H9 (cell line): ENCODE results near the gene MGAT5. TPM values are rescaled to one million over a fixed set of nuclear protein-coding genes. Genes with fewer than 3 reads are reported as not detected.

Experiments used
- DNase-seq: peaks from one replicate; pipeline ENCODE4 v3.0.0-alpha.2; 2017
- H2AFZ ChIP-seq: one replicate; pipeline ENCODE4 v1.6.1; 2013; ENCODE audit warnings: mild to moderate bottlenecking, low read length, control low read depth, moderate library complexity
- H2AK5ac ChIP-seq: 2 replicates; pipeline ENCODE4 v1.6.1; 2013; ENCODE audit warnings: low read length, control low read depth, mixed read lengths; ENCODE audit not compliant: insufficient read length
- H2BK120ac ChIP-seq: one replicate; pipeline ENCODE4 v1.6.1; 2013; ENCODE audit warnings: low read depth, mild to moderate bottlenecking, low read length, control low read depth, inconsistent platforms; ENCODE audit not compliant: poor library complexity, severe bottlenecking
- H2BK12ac ChIP-seq: 2 replicates; pipeline ENCODE4 v1.6.1; 2013; ENCODE audit warnings: low read length, control low read depth, mixed read lengths, low read depth; ENCODE audit not compliant: insufficient read length
- H2BK15ac ChIP-seq: 2 replicates; pipeline ENCODE4 v1.6.1; 2013; ENCODE audit warnings: low read depth, low read length, control low read depth
- H2BK20ac ChIP-seq: one replicate; pipeline ENCODE4 v1.6.1; 2013; ENCODE audit warnings: low read depth, mild to moderate bottlenecking, low read length, control low read depth, inconsistent platforms; ENCODE audit not compliant: poor library complexity, severe bottlenecking
- H2BK5ac ChIP-seq: 2 replicates; pipeline ENCODE4 v1.6.1; 2013; ENCODE audit warnings: low read length, control low read depth, mixed read lengths; ENCODE audit not compliant: insufficient read length
- H3K14ac ChIP-seq: 2 replicates; pipeline ENCODE4 v1.6.1; 2013; ENCODE audit warnings: low read length, control low read depth; ENCODE audit not compliant: insufficient read depth
- H3K18ac ChIP-seq: 2 replicates; pipeline ENCODE4 v1.6.1; 2013; ENCODE audit warnings: low read depth, mild to moderate bottlenecking, mixed read lengths, low read length, control low read depth; ENCODE audit not compliant: insufficient read length
- H3K23ac ChIP-seq: 2 replicates; pipeline ENCODE4 v1.6.1; 2013; ENCODE audit warnings: low read length, control low read depth, mixed read lengths, low read depth; ENCODE audit not compliant: insufficient read length
- H3K23me2 ChIP-seq: 2 replicates; pipeline ENCODE4 v1.6.1; 2013; ENCODE audit warnings: low read depth, mild to moderate bottlenecking, mixed read lengths, low read length, control low read depth; ENCODE audit not compliant: insufficient read length, poor library complexity, severe bottlenecking
- H3K27ac ChIP-seq: 2 replicates; pipeline ENCODE4 v1.5.1; 2013; ENCODE audit warnings: low read length, control low read depth, mixed read lengths, low read depth; ENCODE audit not compliant: insufficient read length
- H3K27me3 ChIP-seq: 2 replicates; pipeline ENCODE4 v1.6.1; 2013; ENCODE audit warnings: low read length, control low read depth, inconsistent platforms; ENCODE audit not compliant: insufficient read depth
- H3K4ac ChIP-seq: 2 replicates; pipeline ENCODE4 v1.6.1; 2013; ENCODE audit warnings: low read depth, mild to moderate bottlenecking, control low read depth, inconsistent platforms, low read length, moderate library complexity
- H3K4me1 ChIP-seq: 2 replicates; pipeline ENCODE4 v1.6.1; 2013; ENCODE audit warnings: low read length, control low read depth, inconsistent platforms; ENCODE audit not compliant: insufficient read depth
- H3K4me2 ChIP-seq: 2 replicates; pipeline ENCODE4 v1.6.1; 2013; ENCODE audit warnings: low read length, control low read depth, mixed read lengths; ENCODE audit not compliant: insufficient read length, insufficient read depth
- H3K56ac ChIP-seq: 2 replicates; pipeline ENCODE4 v1.6.1; 2013; ENCODE audit warnings: low read depth, mild to moderate bottlenecking, mixed read lengths, low read length, control low read depth; ENCODE audit not compliant: insufficient read length
- H3K79me1 ChIP-seq: 2 replicates; pipeline ENCODE4 v1.6.1; 2013; ENCODE audit warnings: low read depth, mild to moderate bottlenecking, moderate library complexity, low read length, control low read depth, inconsistent platforms; ENCODE audit not compliant: insufficient read depth, poor library complexity, severe bottlenecking
- H3K79me2 ChIP-seq: 2 replicates; pipeline ENCODE4 v1.6.1; 2013; ENCODE audit warnings: low read length, control low read depth, inconsistent platforms; ENCODE audit not compliant: insufficient read depth
- H3K9ac ChIP-seq: 2 replicates; pipeline ENCODE4 v1.6.1; 2013; ENCODE audit warnings: low read length, control low read depth, mixed read lengths; ENCODE audit not compliant: insufficient read length; ENCODE audit errors: extremely low read depth
- H3K9me3 ChIP-seq: one replicate; pipeline ENCODE4 v1.6.1; 2013; ENCODE audit warnings: low read depth, low read length, inconsistent platforms; ENCODE audit not compliant: control insufficient read depth
- H3T11ph ChIP-seq: one replicate; pipeline ENCODE4 v1.6.1; 2013; ENCODE audit warnings: mild to moderate bottlenecking, low read length, control low read depth, inconsistent platforms
- H4K20me1 ChIP-seq: one replicate; pipeline ENCODE4 v1.6.1; 2013; ENCODE audit not compliant: control insufficient read depth, insufficient read length, insufficient read depth
- H4K5ac ChIP-seq: 2 replicates; pipeline ENCODE4 v1.6.1; 2013; ENCODE audit warnings: low read depth, mild to moderate bottlenecking, mixed read lengths, low read length, control low read depth; ENCODE audit not compliant: insufficient read length
- H4K8ac ChIP-seq: replicated peaks from 2 replicates; pipeline ENCODE4 v1.6.1; 2013; ENCODE audit warnings: low read length, control low read depth, mixed read lengths, low read depth; ENCODE audit not compliant: insufficient read length
- H4K91ac ChIP-seq: 2 replicates; pipeline ENCODE4 v1.6.1; 2013; ENCODE audit warnings: low read depth, mild to moderate bottlenecking, moderate library complexity, mixed read lengths, low read length, control low read depth; ENCODE audit not compliant: insufficient read length
- H3K27ac Mint-ChIP-seq, 3 experiments: 2 replicates in 2 of 3; 3 replicates in 1 of 3; pipeline ENCODE4 v1.8.0; 2020 to 2021; ENCODE audit warnings: mixed read lengths in 3 of 3, mild to moderate bottlenecking in 1 of 3, moderate library complexity in 1 of 3
- H3K27me3 Mint-ChIP-seq: 2 replicates; pipeline ENCODE4 v1.8.0; 2021; ENCODE audit warnings: low read depth, mild to moderate bottlenecking, moderate library complexity, mixed read lengths
- H3K36me3 Mint-ChIP-seq, 3 experiments: 2 replicates in 2 of 3; 3 replicates in 1 of 3; pipeline ENCODE4 v1.8.0; 2020 to 2021; ENCODE audit warnings: low read depth in 3 of 3, mixed read lengths in 3 of 3; ENCODE audit not compliant: insufficient read depth in 1 of 3
- H3K4me1 Mint-ChIP-seq, 2 experiments: 2 replicates each; pipeline ENCODE4 v1.8.0; 2020; ENCODE audit warnings: mixed read lengths in 2 of 2
- H3K4me3 Mint-ChIP-seq, 2 experiments: 2 replicates in 1 of 2; 3 replicates in 1 of 2; pipeline ENCODE4 v1.8.0; 2020 to 2021; ENCODE audit warnings: mild to moderate bottlenecking in 2 of 2, mixed read lengths in 2 of 2, moderate library complexity in 1 of 2
- H3K9me3 Mint-ChIP-seq, 2 experiments: 2 replicates in 1 of 2; 3 replicates in 1 of 2; pipeline ENCODE4 v1.8.0; 2020; ENCODE audit warnings: mild to moderate bottlenecking in 2 of 2, mixed read lengths in 2 of 2, moderate library complexity in 1 of 2
- WGBS: extraction: QIAGEN DNeasy Blood & Tissue Kit; methylation state at CpG from one replicate; pipeline ENCODE4 v1.1.7; 2013; ENCODE audit warnings: missing lambda C conversion rate, low lambda C conversion rate, mixed read lengths; ENCODE audit not compliant: insufficient read length; ENCODE audit errors: extremely low coverage; 5-methylcytosine and 5-hydroxymethylcytosine counted together
- total RNA-seq: library from RNA; stranded (reverse); gene quantifications from 2 replicates; pipeline ENCODE4 v1.2.1, GENCODE V29; 2021
- TF ChIP-seq, protein P1 (sequence below): fragments of 200-600 bp; sonication (generic); conservative IDR thresholded peaks from 3 replicates; pipeline ENCODE4 v1.8.0; 2021; ENCODE audit warnings: antibody characterized with exemption, mild to moderate bottlenecking

MGAT5 gene
- total RNA-seq, 1 experiment from 2014 or later = 25.7 TPM

DNA sequence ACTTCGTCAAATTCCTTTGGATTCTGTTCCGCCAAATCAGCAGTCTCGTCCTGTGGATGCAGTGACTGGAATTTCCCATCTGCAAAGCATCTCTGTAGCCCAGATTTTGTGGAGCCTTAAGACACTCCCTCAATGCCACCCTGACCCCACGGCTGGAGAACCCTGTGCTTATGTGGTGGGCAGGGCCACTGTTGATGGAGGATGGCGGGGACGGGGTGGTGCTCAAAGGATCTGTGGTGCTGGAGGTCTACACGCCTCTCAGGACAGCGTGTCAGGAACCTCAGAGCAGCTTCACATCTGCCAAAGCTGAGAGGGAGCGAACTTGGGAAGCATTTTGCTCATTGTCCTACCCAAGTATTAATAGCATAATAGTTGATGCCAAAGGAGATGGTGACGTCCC, 200.1 kb downstream of the MGAT5 start:
- Histone ChIP-seq H2BK12ac (no peak overlapping the region), H2BK5ac (no peak overlapping the region), H2BK120ac (no peak overlapping the region), H4K91ac (no peak overlapping the region), H3K27me3 (no peaks in the 10 kb centered on the region), H2BK15ac (no peak overlapping the region), H3K9me3 (no peaks in the 10 kb centered on the region), H3K14ac (no peak overlapping the region), H4K20me1 (no peaks in the 10 kb centered on the region), H4K8ac (no peak overlapping the region), H3K4me1 (no peaks in the 10 kb centered on the region), H2BK20ac (no peak overlapping the region), H3K79me2 (no peaks in the 10 kb centered on the region), H3K23me2 (no peaks in the 10 kb centered on the region), H3K4ac (no peak overlapping the region), H4K5ac (no peak overlapping the region), H3K23ac (no peak overlapping the region), H3K18ac (no peak overlapping the region), H3K56ac (no peak overlapping the region), H2AFZ (no peak overlapping the region), H3K4me2 (no peak overlapping the region), H2AK5ac (no peak overlapping the region), H3K27ac (no peak overlapping the region), H3K79me1 (no peaks in the 10 kb centered on the region), H3T11ph (no peak overlapping the region), H3K9ac (no peak overlapping the region)
- Mint-ChIP-seq H3K4me1 (peaks cover 14 to 15% of the 10 kb centered on the region in 2 experiments; a peak in 3 of 4 replicates), H3K27ac (no peak overlapping the region), H3K4me3 (no peak overlapping the region), H3K36me3 (peaks cover 0 to 4% (median 4%) of the 10 kb centered on the region in 3 experiments; a peak in 6 of 7 replicates), H3K27me3 (no peaks in the 10 kb centered on the region), H3K9me3 (no peaks in the 10 kb centered on the region)
- TF ChIP-seq, protein P1, sequence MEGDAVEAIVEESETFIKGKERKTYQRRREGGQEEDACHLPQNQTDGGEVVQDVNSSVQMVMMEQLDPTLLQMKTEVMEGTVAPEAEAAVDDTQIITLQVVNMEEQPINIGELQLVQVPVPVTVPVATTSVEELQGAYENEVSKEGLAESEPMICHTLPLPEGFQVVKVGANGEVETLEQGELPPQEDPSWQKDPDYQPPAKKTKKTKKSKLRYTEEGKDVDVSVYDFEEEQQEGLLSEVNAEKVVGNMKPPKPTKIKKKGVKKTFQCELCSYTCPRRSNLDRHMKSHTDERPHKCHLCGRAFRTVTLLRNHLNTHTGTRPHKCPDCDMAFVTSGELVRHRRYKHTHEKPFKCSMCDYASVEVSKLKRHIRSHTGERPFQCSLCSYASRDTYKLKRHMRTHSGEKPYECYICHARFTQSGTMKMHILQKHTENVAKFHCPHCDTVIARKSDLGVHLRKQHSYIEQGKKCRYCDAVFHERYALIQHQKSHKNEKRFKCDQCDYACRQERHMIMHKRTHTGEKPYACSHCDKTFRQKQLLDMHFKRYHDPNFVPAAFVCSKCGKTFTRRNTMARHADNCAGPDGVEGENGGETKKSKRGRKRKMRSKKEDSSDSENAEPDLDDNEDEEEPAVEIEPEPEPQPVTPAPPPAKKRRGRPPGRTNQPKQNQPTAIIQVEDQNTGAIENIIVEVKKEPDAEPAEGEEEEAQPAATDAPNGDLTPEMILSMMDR = no peak
- peak; percentile 16 for DNase-seq
- no CpG with 5 or more reads among the region's 10 CpGs for WGBS
